Hindlimb muscle (tissue), 1 donor: ENCODE measurements around the gene GNG12. TPM values are rescaled to one million over a fixed set of nuclear protein-coding genes. Genes with fewer than 3 reads are reported as not detected.

ENCODE experiments used
- DNase-seq: peaks from one replicate; pipeline ENCODE4 v3.0.0-alpha.2; 2013
- polyA plus RNA-seq: library from polyadenylated mRNA; unstranded; fragments of 120-200 nt; gene quantifications from one replicate; pipeline ENCODE4 v1.2.1, GENCODE V29; 2013; ENCODE audit not compliant: insufficient read length

Gene GNG12
- polyA plus RNA-seq, 1 donor: 37.1 TPM

- no peak for DNase-seq
These were observed 132.4 kb downstream of the GNG12 start for GRCh38 chr1:67700692-67701410.

- DNase-seq: no peak
These were observed 133.0 kb downstream of the GNG12 start for GRCh38 chr1:67700220-67700619.

- DNase-seq: no peak
These were observed 136.6 kb downstream of the GNG12 start for GRCh38 chr1:67696708-67697107.

- DNase-seq: no peak
These were observed 137.3 kb downstream of the GNG12 start for GRCh38 chr1:67695963-67696362.

- DNase-seq: no peak
These were observed 141.6 kb downstream of the GNG12 start for GRCh38 chr1:67691712-67692111.

GRCh38 chr1:67690411-67690810 is 142.9 kb downstream of the GNG12 start:
- DNase-seq: no peak

- DNase-seq: no peak
These were observed 143.3 kb downstream of the GNG12 start for GRCh38 chr1:67690018-67690363.

- no peak for DNase-seq
These were observed 143.8 kb downstream of the GNG12 start for GRCh38 chr1:67689267-67690017.

- DNase-seq: no peak
These were observed 144.6 kb downstream of the GNG12 start for GRCh38 chr1:67688526-67689219.

- DNase-seq: no peak
These were observed 145.6 kb downstream of the GNG12 start for GRCh38 chr1:67687649-67688048.

GRCh38 chr1:67687198-67687545 is 146.1 kb downstream of the GNG12 start:
- no peak for DNase-seq

- DNase-seq: peak; percentile 68
These were observed 146.7 kb downstream of the GNG12 start for GRCh38 chr1:67686267-67687197.

GRCh38 chr1:67685558-67686266 is 147.6 kb downstream of the GNG12 start:
- peak; percentile 48 for DNase-seq

- DNase-seq: peak; percentile 96
These were observed 148.2 kb downstream of the GNG12 start, which contains the start of gene GADD45A for GRCh38 chr1:67685067-67685557. TSS of gene GADD45A (plus strand) at chr1:67685201. CDS start at chr1:67685495, 294 bp downstream.

- peak; percentile 33 for DNase-seq
These were observed 148.7 kb downstream of the GNG12 start for GRCh38 chr1:67684526-67685066.

GRCh38 chr1:67683766-67684525 is 149.3 kb downstream of the GNG12 start:
- no peak for DNase-seq

GRCh38 chr1:67683316-67683715 is 150.0 kb downstream of the GNG12 start:
- no peak for DNase-seq

GRCh38 chr1:67682659-67683197 is 150.5 kb downstream of the GNG12 start:
- no peak for DNase-seq

GRCh38 chr1:67680486-67680885 is 152.8 kb downstream of the GNG12 start:
- no peak for DNase-seq

GRCh38 chr1:67679691-67680090 is 153.6 kb downstream of the GNG12 start:
- no peak for DNase-seq
